Measurements from ENCODE around the gene MORN4. TPM values are rescaled to one million over a fixed set of nuclear protein-coding genes. Genes with fewer than 3 reads are reported as not detected.
A peak's percentile ranks its signal among the peaks of the same experiment; 100 is the strongest.
"Not testable (repeated sequence)": the region's sequence is repeated elsewhere in the genome, so short reads cannot be mapped to it uniquely, and the experiment has no call there.

The MORN4 gene
- total and polyA plus RNA-seq, 2 donors, result 2.0 to 4.7 TPM

DNA sequence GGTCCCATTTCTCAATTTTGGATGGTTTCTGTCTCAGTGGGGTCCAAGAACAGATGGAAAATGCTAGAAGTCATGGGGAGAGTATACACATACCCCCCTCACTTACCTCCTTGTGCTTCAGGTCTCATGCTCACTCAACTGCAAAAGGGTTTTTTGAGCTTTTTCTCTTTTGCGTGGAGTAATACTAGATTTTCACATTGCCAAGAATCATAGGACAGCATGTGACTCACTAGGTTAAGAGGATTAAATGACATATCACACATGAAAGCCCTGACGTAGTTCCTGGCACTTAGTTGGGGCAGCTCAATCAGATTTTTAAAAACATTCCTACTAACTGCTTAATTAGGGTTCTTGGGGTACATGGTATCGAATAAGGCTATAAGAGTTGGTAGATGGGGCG, 11.6 kb upstream of the MORN4 start:
- Histone ChIP-seq H3K9me3 (ENCODE audit: control insufficient read depth in 2 of 2, insufficient read depth in 1 of 2, low read length in 1 of 2) (no peaks in the 10 kb centered on the region), H3K4me3 (ENCODE audit: low read length in 2 of 2) (no peak overlapping the region), H3K36me3 (ENCODE audit: control insufficient read depth in 2 of 2, insufficient read depth in 2 of 2, low read length in 1 of 2) (peaks cover 11 to 15% of the 10 kb centered on the region in 2 donors), H3K27me3 (ENCODE audit: control insufficient read depth in 2 of 2, insufficient read depth in 1 of 2, low read length in 1 of 2) (peaks cover 0 to 9% of the 10 kb centered on the region in 2 donors), H3K27ac (ENCODE audit: low read depth in 1 of 2, low read length in 1 of 2) (no peak overlapping the region), H3K4me1 (ENCODE audit: control insufficient read depth in 2 of 2, insufficient read depth in 2 of 2, low read length in 2 of 2) (peaks cover 11 to 12% of the 10 kb centered on the region in 2 donors)
- WGBS, result 98% methylated on average over 4 of the region's 4 CpGs
- DNase-seq (ENCODE audit: low read depth in 6 of 9, low spot score in 9 of 9), result no peak

DNA sequence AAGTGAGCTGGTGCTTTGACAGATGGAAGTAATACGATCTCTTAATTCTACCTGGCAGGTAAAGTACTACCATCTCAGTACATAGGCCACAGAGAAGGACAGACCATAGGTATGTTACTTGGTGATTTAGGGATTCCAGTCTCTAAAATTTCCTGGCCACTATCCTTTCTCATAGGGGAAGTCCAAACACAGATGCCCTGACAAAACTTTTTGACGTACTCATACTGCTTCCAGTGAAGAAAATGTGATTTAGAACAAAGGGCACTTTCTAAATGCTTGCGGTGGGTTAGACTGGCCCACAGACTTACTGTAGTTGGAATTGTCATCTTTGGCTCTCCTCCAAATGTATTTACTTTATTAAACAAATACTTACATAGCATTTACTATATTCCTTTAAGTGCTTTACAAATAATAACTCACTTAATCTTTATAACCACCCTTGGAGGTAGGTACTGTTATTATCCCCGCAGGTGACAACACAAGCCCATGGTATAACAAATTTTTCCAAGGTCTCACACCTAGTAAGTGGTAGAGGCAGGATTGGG, 10.2 kb upstream of the MORN4 start:
- no peak for DNase-seq (ENCODE audit: low read depth in 6 of 9, low spot score in 9 of 9)
- WGBS, result 98% methylated on average over 4 of the region's 4 CpGs
- no peaks in the 10 kb centered on the region for H3K9me3 ChIP-seq (ENCODE audit: control insufficient read depth in 2 of 2, insufficient read depth in 1 of 2, low read length in 1 of 2)

DNA sequence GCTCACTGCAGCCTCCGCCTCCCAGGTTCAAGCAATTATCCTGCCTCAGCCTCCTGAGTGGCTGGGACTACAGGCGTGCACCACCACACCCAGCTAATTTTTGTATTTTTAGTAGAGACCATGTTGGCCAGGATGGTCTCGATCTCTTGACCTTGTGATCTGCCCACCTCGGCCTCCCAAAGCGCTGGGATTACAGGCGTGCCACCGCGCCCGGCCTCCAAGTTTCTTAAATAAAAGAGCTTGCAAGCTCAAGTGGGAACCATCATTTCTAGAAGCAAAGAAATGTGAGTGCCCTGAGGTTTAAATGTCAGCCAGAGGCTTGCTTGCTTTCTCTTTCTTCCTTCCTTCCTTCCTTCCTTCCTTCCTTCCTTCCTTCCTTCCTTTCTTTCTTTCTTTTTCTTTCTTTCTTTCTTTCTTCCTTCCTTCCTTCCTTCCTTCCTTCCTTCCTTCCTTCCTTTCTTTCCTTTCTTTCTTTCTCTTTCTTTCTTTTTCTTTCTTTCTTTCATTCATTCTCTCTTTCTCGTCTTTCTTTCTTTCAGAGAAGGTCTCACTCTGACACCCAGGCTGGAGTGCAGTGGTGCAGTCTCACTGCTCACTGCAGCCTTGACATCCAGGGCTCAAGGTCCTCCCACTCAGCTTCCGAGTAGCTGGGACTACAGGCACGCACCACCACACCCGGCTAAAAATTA, 9.3 kb upstream of the MORN4 start:
- not testable (repeated sequence) for H3K9me3 ChIP-seq (ENCODE audit: control insufficient read depth in 2 of 2, insufficient read depth in 1 of 2, low read length in 1 of 2); DNase-seq (ENCODE audit: low read depth in 6 of 9, low spot score in 9 of 9); H3K27me3 ChIP-seq (ENCODE audit: control insufficient read depth in 2 of 2, insufficient read depth in 1 of 2, low read length in 1 of 2); H3K4me3 ChIP-seq (ENCODE audit: low read length in 2 of 2)
- Histone ChIP-seq H3K27ac (ENCODE audit: low read depth in 1 of 2, low read length in 1 of 2) (peak overlapping the region in 1 of 2 donors; percentile 13), H3K4me1 (ENCODE audit: control insufficient read depth in 2 of 2, insufficient read depth in 2 of 2, low read length in 2 of 2) (peaks cover 11 to 12% of the 10 kb centered on the region in 2 donors), H3K36me3 (ENCODE audit: control insufficient read depth in 2 of 2, insufficient read depth in 2 of 2, low read length in 1 of 2) (peaks cover 11 to 15% of the 10 kb centered on the region in 2 donors)
- 98% methylated on average over 13 of the region's 13 CpGs for WGBS

More for the DNA sequence above, 10.2 kb upstream of the MORN4 start:
- H3K36me3 ChIP-seq (ENCODE audit: control insufficient read depth in 2 of 2, insufficient read depth in 2 of 2, low read length in 1 of 2), result peaks cover 11 to 15% of the 10 kb centered on the region in 2 donors
- no peak overlapping the region for H3K27ac ChIP-seq (ENCODE audit: low read depth in 1 of 2, low read length in 1 of 2)
- peaks cover 11 to 12% of the 10 kb centered on the region in 2 donors for H3K4me1 ChIP-seq (ENCODE audit: control insufficient read depth in 2 of 2, insufficient read depth in 2 of 2, low read length in 2 of 2)
- no peak overlapping the region for H3K4me3 ChIP-seq (ENCODE audit: low read length in 2 of 2)
- H3K27me3 ChIP-seq (ENCODE audit: control insufficient read depth in 2 of 2, insufficient read depth in 1 of 2, low read length in 1 of 2), result peaks cover 0 to 9% of the 10 kb centered on the region in 2 donors

DNA sequence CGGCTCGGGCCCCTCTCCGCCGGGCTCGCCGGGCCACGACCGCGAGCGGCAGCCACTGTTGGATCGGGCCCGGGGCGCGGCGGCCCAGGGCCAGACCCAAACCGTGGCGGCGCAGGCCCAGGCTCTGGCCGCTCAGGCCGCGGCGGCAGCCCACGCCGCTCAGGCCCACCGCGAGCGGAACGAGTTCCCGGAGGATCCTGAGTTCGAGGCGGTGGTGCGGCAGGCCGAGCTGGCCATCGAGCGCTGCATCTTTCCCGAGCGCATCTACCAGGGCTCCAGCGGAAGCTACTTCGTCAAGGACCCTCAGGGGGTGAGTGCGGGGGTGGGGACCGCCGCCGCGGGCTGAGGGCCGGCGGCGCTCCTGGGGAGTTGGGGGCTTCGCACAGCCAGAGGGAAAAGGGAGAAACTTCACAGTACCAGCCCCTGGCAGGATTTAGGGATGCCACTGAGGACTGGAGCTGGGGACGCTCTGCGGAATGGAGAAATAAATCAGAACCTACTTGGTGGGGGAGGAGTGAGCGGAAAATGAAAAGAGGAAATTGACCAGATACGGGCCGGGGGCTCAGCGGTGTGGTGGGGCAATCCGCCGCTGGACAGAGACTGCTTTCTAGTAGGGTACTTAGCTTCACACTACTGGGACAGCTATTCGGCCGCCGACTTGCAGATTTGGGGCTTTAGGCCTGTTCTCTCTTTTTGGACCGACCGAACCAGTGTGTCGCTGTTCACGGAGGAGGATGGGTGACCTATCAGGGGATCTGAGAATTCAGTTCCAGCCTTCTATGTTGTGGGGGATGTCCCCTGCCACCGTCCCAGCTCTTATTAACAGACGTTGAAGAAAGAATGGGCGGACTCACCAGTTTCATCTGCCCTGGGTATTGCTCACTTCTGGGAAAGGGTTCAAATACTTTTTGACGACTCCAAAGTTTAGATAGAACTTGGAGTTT, 7.8 kb upstream of the MORN4 start:
- Histone ChIP-seq H3K36me3 (ENCODE audit: control insufficient read depth in 2 of 2, insufficient read depth in 2 of 2, low read length in 1 of 2) (peaks cover 6 to 15% of the 10 kb centered on the region in 2 donors), H3K4me1 (ENCODE audit: control insufficient read depth in 2 of 2, insufficient read depth in 2 of 2, low read length in 2 of 2) (peaks cover 11 to 12% of the 10 kb centered on the region in 2 donors), H3K27me3 (ENCODE audit: control insufficient read depth in 2 of 2, insufficient read depth in 1 of 2, low read length in 1 of 2) (peaks cover 0 to 9% of the 10 kb centered on the region in 2 donors), H3K9me3 (ENCODE audit: control insufficient read depth in 2 of 2, insufficient read depth in 1 of 2, low read length in 1 of 2) (no peaks in the 10 kb centered on the region), H3K4me3 (ENCODE audit: low read length in 2 of 2) (peak overlapping the region; percentile 65 to 88), H3K27ac (ENCODE audit: low read depth in 1 of 2, low read length in 1 of 2) (peak overlapping the region; percentile 51 to 70)
- DNase-seq (ENCODE audit: low read depth in 6 of 9, low spot score in 9 of 9), result peak in 6 of 9 donors; percentile 18 to 52 (median 36)
- 4% methylated on average over 67 of the region's 67 CpGs for WGBS

DNA sequence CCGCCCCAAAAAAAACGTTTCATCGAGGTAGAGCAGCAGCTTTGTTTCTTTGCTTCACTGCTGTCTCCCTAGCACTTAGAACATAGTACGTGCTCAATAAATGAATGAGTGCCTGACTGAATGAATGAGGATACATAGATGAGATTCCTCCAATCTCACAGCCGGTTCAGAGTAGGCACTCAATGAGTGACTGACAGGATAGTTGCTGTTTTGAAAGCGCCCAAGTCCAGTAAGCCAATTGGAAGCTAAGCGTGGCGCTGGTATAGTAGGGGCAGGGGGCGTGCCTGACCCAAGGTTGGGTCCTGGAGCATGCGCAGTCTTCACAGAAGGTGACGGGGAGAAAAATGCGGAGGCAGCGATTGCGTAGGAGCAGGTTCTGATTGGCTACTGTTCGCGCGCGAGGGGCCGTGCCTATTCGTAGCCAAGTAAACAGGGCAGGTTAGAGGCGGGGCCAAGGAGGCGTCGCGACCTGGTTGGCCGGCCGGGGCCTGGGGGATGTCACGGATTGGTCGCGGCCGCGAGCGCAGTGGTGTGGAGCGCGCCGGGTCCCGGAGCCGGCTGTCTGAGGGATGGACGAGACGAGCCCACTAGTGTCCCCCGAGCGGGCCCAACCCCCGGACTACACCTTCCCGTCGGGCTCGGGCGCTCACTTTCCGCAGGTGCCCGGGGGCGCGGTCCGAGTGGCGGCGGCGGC, 7.0 kb upstream of the MORN4 start, which contains the start of gene PI4K2A:
Gene PI4K2A, plus strand, starts transcription at position 498 of the 694 bp plus-strand sequence. Its CDS starts 72 bp downstream, at position 570.
- Histone ChIP-seq H3K27me3 (ENCODE audit: control insufficient read depth in 2 of 2, insufficient read depth in 1 of 2, low read length in 1 of 2) (peaks cover 0 to 9% of the 10 kb centered on the region in 2 donors), H3K4me1 (ENCODE audit: control insufficient read depth in 2 of 2, insufficient read depth in 2 of 2, low read length in 2 of 2) (peaks cover 11 to 12% of the 10 kb centered on the region in 2 donors), H3K9me3 (ENCODE audit: control insufficient read depth in 2 of 2, insufficient read depth in 1 of 2, low read length in 1 of 2) (no peaks in the 10 kb centered on the region), H3K36me3 (ENCODE audit: control insufficient read depth in 2 of 2, insufficient read depth in 2 of 2, low read length in 1 of 2) (peaks cover 6 to 15% of the 10 kb centered on the region in 2 donors), H3K4me3 (ENCODE audit: low read length in 2 of 2) (peak within 1 kb of the TSS; percentile 65 to 88), H3K27ac (ENCODE audit: low read depth in 1 of 2, low read length in 1 of 2) (peak within 1 kb of the TSS; percentile 51 to 70)
- peak; percentile 91 to 99 (median 97) for DNase-seq (ENCODE audit: low read depth in 6 of 9, low spot score in 9 of 9)
- WGBS, result 2% methylated on average over 54 of the region's 54 CpGs

DNA sequence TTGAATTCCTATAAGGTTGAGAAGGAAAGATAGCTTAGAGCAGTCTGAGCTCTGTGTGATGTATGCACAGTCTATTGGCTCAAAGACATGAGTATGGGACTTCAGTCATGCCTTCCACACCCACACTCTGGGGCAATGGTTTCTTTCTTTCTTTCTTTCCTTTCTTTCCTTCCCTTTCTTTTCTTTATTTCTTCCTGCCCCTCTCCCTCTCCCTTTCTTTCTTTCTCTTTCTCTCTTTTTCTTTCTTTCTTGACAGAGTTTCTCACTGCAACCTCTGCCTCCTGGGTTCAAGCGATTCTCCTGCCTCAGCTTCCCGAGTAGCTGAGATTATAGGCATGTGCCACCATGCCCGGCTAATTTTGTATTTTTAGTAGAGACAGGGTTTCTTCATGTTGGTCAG, 5.8 kb upstream of the MORN4 start:
- peaks cover 11 to 12% of the 10 kb centered on the region in 2 donors for H3K4me1 ChIP-seq (ENCODE audit: control insufficient read depth in 2 of 2, insufficient read depth in 2 of 2, low read length in 2 of 2)
- 96% methylated on average over 3 of the region's 3 CpGs for WGBS
- H3K36me3 ChIP-seq (ENCODE audit: control insufficient read depth in 2 of 2, insufficient read depth in 2 of 2, low read length in 1 of 2); H3K27me3 ChIP-seq (ENCODE audit: control insufficient read depth in 2 of 2, insufficient read depth in 1 of 2, low read length in 1 of 2); H3K4me3 ChIP-seq (ENCODE audit: low read length in 2 of 2); H3K27ac ChIP-seq (ENCODE audit: low read depth in 1 of 2, low read length in 1 of 2); DNase-seq (ENCODE audit: low read depth in 6 of 9, low spot score in 9 of 9); H3K9me3 ChIP-seq (ENCODE audit: control insufficient read depth in 2 of 2, insufficient read depth in 1 of 2, low read length in 1 of 2): not testable (repeated sequence)

DNA sequence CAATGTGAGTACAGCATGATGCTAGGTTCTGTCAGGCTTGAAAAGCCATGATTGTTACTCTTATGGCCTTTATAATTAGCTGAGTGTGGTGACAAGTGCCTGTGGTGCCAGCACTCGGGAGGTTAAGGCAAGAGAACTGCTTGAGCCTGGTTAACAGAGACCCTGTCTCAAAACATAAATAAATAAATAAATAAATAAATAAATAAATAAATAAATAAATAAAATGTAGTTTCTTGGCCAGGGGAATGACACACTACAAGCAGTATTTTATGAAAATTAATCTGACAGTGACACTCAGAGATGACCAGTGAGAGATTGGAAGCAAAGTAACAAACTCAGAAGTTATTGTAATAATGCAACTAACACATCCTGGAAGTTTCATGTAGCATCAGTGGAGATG, 2.3 kb upstream of the MORN4 start:
- peaks cover 0 to 6% of the 10 kb centered on the region in 2 donors for H3K9me3 ChIP-seq (ENCODE audit: control insufficient read depth in 2 of 2, insufficient read depth in 1 of 2, low read length in 1 of 2)
- 96% methylated on average over 1 of the region's 1 CpG for WGBS
- no peak overlapping the region for H3K4me3 ChIP-seq (ENCODE audit: low read length in 2 of 2)
- DNase-seq (ENCODE audit: low read depth in 6 of 9, low spot score in 9 of 9), result no peak
- H3K27me3 ChIP-seq (ENCODE audit: control insufficient read depth in 2 of 2, insufficient read depth in 1 of 2, low read length in 1 of 2), result peaks cover 0 to 6% of the 10 kb centered on the region in 2 donors
- H3K27ac ChIP-seq (ENCODE audit: low read depth in 1 of 2, low read length in 1 of 2), result no peak overlapping the region
- peaks cover 2 to 13% of the 10 kb centered on the region in 2 donors for H3K4me1 ChIP-seq (ENCODE audit: control insufficient read depth in 2 of 2, insufficient read depth in 2 of 2, low read length in 2 of 2)
- no peaks in the 10 kb centered on the region for H3K36me3 ChIP-seq (ENCODE audit: control insufficient read depth in 2 of 2, insufficient read depth in 2 of 2, low read length in 1 of 2)

DNA sequence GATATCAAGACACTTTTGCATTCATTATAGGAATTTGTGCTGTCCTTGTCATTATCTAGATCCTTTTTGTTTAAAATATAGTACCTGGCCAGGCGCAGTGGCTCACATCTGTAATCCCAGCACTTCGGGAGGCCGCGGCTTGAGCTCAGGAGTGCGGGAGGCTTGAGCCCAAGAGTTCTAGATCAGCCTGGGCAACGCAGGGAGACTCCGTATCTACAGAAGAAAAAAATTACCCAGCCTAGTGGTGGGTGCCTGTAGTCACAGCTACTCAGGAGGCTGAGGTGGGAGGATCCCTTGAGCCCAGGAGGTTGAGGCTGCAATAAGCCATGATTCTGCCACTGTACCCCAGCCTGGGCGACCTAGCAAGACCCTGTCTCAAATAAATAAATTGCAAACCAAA, 621 bp upstream of the MORN4 start:
- H3K9me3 ChIP-seq (ENCODE audit: control insufficient read depth in 2 of 2, insufficient read depth in 1 of 2, low read length in 1 of 2), result peaks cover 0 to 6% of the 10 kb centered on the region in 2 donors
- H3K4me3 ChIP-seq (ENCODE audit: low read length in 2 of 2), result peak overlapping the region in 1 of 2 donors; percentile 78
- 97% methylated on average over 8 of the region's 8 CpGs for WGBS
- H3K4me1 ChIP-seq (ENCODE audit: control insufficient read depth in 2 of 2, insufficient read depth in 2 of 2, low read length in 2 of 2), result peaks cover 2 to 10% of the 10 kb centered on the region in 2 donors
- H3K27me3 ChIP-seq (ENCODE audit: control insufficient read depth in 2 of 2, insufficient read depth in 1 of 2, low read length in 1 of 2), result peaks cover 0 to 6% of the 10 kb centered on the region in 2 donors
- no peaks in the 10 kb centered on the region for H3K36me3 ChIP-seq (ENCODE audit: control insufficient read depth in 2 of 2, insufficient read depth in 2 of 2, low read length in 1 of 2)
- no peak overlapping the region for H3K27ac ChIP-seq (ENCODE audit: low read depth in 1 of 2, low read length in 1 of 2)
- DNase-seq (ENCODE audit: low read depth in 6 of 9, low spot score in 9 of 9), result no peak

All from thymus (tissue), 11 donors.